Measurements from ENCODE around the gene NADSYN1.

DNA sequence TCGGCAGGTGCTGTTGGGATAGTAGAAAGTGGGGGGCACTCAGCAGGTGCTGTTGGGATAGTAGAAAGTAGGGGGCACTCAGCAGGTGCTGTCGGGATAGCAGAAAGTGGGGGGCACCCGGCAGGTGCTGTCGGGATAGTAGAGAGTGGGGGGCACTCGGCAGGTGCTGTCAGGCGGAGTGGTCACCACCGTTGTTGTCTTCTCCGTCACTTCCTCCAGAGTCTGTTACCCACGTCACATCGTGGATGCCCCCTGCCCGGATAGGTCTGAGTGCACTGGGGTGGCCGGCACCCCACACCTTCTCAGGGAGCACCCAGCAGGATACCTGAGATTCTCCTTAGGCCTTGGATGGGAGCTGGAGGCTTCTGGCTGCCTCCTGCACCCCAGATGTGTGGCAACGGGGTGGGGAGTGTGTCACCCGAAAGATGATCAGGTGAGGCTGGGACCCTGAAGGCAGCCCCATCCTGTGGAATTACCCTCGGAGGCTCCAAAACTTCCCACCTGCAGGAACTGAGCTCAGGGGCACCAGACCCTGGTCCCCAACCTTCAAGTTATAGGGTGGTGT, 50.0 kb downstream of the NADSYN1 start:
- TF ChIP-seq, protein P1, sequence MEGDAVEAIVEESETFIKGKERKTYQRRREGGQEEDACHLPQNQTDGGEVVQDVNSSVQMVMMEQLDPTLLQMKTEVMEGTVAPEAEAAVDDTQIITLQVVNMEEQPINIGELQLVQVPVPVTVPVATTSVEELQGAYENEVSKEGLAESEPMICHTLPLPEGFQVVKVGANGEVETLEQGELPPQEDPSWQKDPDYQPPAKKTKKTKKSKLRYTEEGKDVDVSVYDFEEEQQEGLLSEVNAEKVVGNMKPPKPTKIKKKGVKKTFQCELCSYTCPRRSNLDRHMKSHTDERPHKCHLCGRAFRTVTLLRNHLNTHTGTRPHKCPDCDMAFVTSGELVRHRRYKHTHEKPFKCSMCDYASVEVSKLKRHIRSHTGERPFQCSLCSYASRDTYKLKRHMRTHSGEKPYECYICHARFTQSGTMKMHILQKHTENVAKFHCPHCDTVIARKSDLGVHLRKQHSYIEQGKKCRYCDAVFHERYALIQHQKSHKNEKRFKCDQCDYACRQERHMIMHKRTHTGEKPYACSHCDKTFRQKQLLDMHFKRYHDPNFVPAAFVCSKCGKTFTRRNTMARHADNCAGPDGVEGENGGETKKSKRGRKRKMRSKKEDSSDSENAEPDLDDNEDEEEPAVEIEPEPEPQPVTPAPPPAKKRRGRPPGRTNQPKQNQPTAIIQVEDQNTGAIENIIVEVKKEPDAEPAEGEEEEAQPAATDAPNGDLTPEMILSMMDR (IDR thresholded peaks at IDR 0.05; ENCODE audit: insufficient read depth, low read length, poor library complexity, severe bottlenecking) = no peak
- no peak for TF ChIP-seq EZH2phosphoT487 (conservative IDR thresholded peaks at IDR 0.05; ENCODE audit: low read length)

All from SU-DHL-6 (cell line).